NT2/D1 (cell line): ENCODE results near the gene ZNF273.

ENCODE experiments used
- SUZ12 ChIP-seq: IDR thresholded peaks from 2 replicates; pipeline ENCODE4 v1.6.1; 2011; ENCODE audit not compliant: insufficient read length, insufficient read depth; ENCODE audit errors: extremely low read depth
- YY1 ChIP-seq: IDR thresholded peaks from 2 replicates; pipeline ENCODE4 v1.6.1; 2011; ENCODE audit not compliant: insufficient read length, insufficient read depth

DNA sequence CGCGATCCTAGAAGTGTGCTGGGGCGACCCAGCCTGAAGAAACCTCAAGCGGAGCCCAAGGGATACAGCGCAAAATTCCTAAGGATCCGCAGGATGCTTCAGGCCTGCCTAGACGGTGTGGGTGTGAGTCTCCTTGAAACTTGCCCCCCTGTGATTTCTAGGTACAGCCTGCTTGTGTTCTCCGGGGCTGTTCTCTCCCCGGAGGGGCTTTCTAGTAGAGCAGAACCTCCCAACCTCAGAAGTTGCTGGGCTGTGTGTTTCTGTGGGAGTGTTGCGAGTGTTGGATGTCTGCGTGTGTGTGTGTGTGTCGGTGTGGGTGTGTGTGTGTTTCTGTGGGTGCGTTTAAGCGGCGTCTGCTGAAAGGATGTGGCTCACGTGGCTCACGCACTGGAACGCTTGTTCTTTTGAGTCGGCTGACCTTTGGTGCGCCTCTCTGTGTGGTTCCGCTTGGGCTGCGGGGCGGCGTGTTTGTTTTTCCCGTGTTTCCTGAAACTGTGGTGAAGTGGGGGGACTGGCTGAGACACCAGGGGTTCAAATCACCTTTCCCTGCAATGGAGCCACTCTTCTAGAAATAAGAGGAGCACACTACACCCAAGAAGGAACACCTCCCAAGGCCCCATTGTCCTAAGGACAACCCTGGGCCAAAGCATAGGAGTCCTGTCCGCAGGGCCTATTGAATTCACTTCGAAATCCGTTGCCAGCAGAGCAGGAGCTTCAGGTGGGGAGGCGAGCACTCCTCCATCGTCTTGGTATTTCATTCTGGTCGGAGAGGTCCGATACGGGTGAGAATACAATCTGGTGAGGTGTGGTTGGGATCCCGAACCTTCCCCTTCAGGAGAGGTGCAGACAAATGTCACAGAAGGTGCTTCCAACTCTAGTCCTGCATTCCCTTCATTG, 25.1 kb upstream of the ZNF273 start:
- TF ChIP-seq SUZ12 = no peak
- TF ChIP-seq YY1 = no peak
